ENCODE data around the gene PNPLA1.

The PNPLA1 gene

GRCh38 chr6:36339146-36339545, 69.3 kb downstream of the PNPLA1 start:
- H3K4me3 ChIP-seq (ENCODE audit: control insufficient read depth, low read depth, low read length): no peak overlapping the region
- no peak for DNase-seq (ENCODE audit: low read depth)
- no peak for TF ChIP-seq CTCF (IDR thresholded peaks at IDR 0.05; ENCODE audit: control insufficient read depth, insufficient read depth, low read depth, low read length, missing control alignments)

- no peak for DNase-seq (ENCODE audit: low read depth)
- TF ChIP-seq CTCF (IDR thresholded peaks at IDR 0.05; ENCODE audit: control insufficient read depth, insufficient read depth, low read depth, low read length, missing control alignments): no peak
- H3K4me3 ChIP-seq (ENCODE audit: control insufficient read depth, low read depth, low read length): no peak overlapping the region
Measured at GRCh38 chr6:36340306-36340617, 70.4 kb downstream of the PNPLA1 start.

- H3K4me3 ChIP-seq (ENCODE audit: control insufficient read depth, low read depth, low read length): peak overlapping the region; percentile 17
- no peak for DNase-seq (ENCODE audit: low read depth)
Measured at GRCh38 chr6:36340618-36341454, 71.0 kb downstream of the PNPLA1 start.

GRCh38 chr6:36343109-36343680, 73.3 kb downstream of the PNPLA1 start:
- DNase-seq (ENCODE audit: low read depth): no peak
- no peak for TF ChIP-seq CTCF (IDR thresholded peaks at IDR 0.05; ENCODE audit: control insufficient read depth, insufficient read depth, low read depth, low read length, missing control alignments)
- H3K4me3 ChIP-seq (ENCODE audit: control insufficient read depth, low read depth, low read length): no peak overlapping the region

More at GRCh38 chr6:36340618-36341454, 71.0 kb downstream of the PNPLA1 start:
- peak; percentile 98 for TF ChIP-seq CTCF (IDR thresholded peaks at IDR 0.05; ENCODE audit: control insufficient read depth, insufficient read depth, low read depth, low read length, missing control alignments)

GRCh38 chr6:36345681-36346466, 76.0 kb downstream of the PNPLA1 start:
- TF ChIP-seq CTCF (IDR thresholded peaks at IDR 0.05; ENCODE audit: control insufficient read depth, insufficient read depth, low read depth, low read length, missing control alignments): no peak
- no peak for DNase-seq (ENCODE audit: low read depth)
- no peak overlapping the region for H3K4me3 ChIP-seq (ENCODE audit: control insufficient read depth, low read depth, low read length)

GRCh38 chr6:36346486-36347273, 76.8 kb downstream of the PNPLA1 start:
- H3K4me3 ChIP-seq (ENCODE audit: control insufficient read depth, low read depth, low read length): no peak overlapping the region
- no peak for DNase-seq (ENCODE audit: low read depth)
- no peak for TF ChIP-seq CTCF (IDR thresholded peaks at IDR 0.05; ENCODE audit: control insufficient read depth, insufficient read depth, low read depth, low read length, missing control alignments)
